Kidney epithelial cell (primary cell): ENCODE data around the gene CHCHD3. TPM values are rescaled to one million over a fixed set of nuclear protein-coding genes. Genes with fewer than 3 reads are reported as not detected.

ENCODE experiments used
- DNase-seq: peaks from one replicate; pipeline ENCODE4 v3.0.0-alpha.2; 2010; ENCODE audit warnings: low read depth
- H3K27me3 ChIP-seq: 2 replicates; pipeline ENCODE4 v1.6.0; 2011; ENCODE audit warnings: low read length; ENCODE audit not compliant: control insufficient read depth, insufficient read depth
- H3K36me3 ChIP-seq: 2 replicates; pipeline ENCODE4 v1.5.1; 2011; ENCODE audit warnings: low read length; ENCODE audit not compliant: control insufficient read depth, insufficient read depth
- H3K4me3 ChIP-seq: 2 replicates; pipeline ENCODE4 v1.5.1; 2011; ENCODE audit warnings: low read depth, mild to moderate bottlenecking, control low read depth, low read length
- CTCF ChIP-seq: IDR thresholded peaks from 2 replicates; pipeline ENCODE4 v1.5.1; 2011; ENCODE audit warnings: mild to moderate bottlenecking, moderate library complexity, low read length, control low read depth, inconsistent platforms; ENCODE audit not compliant: insufficient read depth, poor library complexity, severe bottlenecking
- total RNA-seq: library from RNA; depleted of rRNA; stranded (reverse); fragments of >200 nt; gene quantifications from 2 replicates; pipeline ENCODE4 v1.2.3, GENCODE V29; 2015

The CHCHD3 gene
- total RNA-seq, 1 donor from 2014 or later, result 119 TPM

DNA sequence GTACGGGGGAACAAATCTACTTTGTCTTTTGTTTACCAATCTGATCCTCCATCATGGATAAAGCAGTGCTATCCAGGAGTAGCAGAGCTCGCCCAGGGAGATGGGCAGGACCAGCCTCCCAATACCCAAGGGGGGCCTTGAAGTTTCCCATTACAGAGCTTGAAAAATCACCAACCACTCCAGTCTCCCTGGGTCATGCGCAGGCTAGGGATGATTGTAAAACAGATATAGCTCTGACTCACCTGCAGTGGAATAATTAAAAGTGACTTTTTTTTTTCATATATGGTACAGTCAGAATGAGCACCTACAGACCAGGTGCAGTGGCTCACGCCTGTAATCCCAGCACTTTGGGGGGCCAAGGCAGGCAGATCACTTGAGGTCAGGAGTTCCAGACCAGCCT is 301.1 kb downstream of the CHCHD3 start:
- DNase-seq, result no peak
- Histone ChIP-seq H3K4me3 (no peak overlapping the region), H3K36me3 (no peaks in the 10 kb centered on the region), H3K27me3 (no peaks in the 10 kb centered on the region)
- no peak for TF ChIP-seq CTCF

DNA sequence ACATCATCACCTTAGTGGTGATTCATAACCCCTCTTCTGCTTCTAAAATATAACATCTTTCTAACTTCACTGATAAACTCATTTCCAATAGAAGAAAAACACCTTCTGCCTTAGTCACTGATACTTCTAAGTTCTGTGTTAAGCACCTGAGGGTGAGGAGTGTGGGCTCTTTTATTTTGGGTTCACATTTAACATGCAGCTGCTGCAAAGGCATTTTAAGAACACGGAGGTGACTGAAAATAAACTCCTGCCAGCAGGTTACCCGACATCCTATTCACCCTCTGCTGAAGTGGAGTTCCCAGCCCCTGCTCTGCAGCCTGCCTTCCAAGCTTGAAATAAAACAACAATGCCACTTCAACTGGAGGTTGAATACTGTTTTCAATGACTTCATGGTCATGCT is 302.7 kb downstream of the CHCHD3 start:
- no peaks in the 10 kb centered on the region for H3K36me3 ChIP-seq
- no peak for TF ChIP-seq CTCF
- DNase-seq, result no peak
- no peaks in the 10 kb centered on the region for H3K27me3 ChIP-seq
- H3K4me3 ChIP-seq, result no peak overlapping the region

DNA sequence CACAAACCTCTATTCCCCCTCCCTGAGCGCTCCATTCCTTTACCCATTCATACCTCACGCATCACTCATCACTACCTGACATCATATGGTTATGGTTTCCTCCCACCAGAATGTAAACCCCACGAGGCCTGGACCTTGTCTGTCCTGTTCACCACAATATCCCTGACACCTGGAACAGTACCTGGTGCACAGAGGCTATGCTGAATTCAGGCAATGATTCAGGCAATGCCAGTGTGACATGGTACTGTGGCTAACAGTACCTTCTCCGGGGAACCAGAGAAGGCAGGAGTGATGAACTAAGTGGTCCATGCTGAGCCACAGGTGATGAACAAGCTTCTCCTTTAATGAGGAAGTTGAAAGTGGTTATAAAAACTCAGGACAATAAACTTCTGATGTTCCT is 303.1 kb downstream of the CHCHD3 start:
- TF ChIP-seq CTCF, result no peak
- Histone ChIP-seq H3K27me3 (no peaks in the 10 kb centered on the region), H3K4me3 (no peak overlapping the region), H3K36me3 (no peaks in the 10 kb centered on the region)
- DNase-seq, result no peak

GRCh38 chr7:132777956-132778355 is 303.9 kb downstream of the CHCHD3 start:
- no peak for DNase-seq
- Histone ChIP-seq H3K27me3 (no peaks in the 10 kb centered on the region), H3K36me3 (no peaks in the 10 kb centered on the region), H3K4me3 (no peak overlapping the region)
- TF ChIP-seq CTCF, result no peak

- DNase-seq, result no peak
- Histone ChIP-seq H3K27me3 (no peaks in the 10 kb centered on the region), H3K4me3 (no peak overlapping the region), H3K36me3 (no peaks in the 10 kb centered on the region)
- no peak for TF ChIP-seq CTCF
Measured at GRCh38 chr7:132777414-132777813, 304.5 kb downstream of the CHCHD3 start.

DNA sequence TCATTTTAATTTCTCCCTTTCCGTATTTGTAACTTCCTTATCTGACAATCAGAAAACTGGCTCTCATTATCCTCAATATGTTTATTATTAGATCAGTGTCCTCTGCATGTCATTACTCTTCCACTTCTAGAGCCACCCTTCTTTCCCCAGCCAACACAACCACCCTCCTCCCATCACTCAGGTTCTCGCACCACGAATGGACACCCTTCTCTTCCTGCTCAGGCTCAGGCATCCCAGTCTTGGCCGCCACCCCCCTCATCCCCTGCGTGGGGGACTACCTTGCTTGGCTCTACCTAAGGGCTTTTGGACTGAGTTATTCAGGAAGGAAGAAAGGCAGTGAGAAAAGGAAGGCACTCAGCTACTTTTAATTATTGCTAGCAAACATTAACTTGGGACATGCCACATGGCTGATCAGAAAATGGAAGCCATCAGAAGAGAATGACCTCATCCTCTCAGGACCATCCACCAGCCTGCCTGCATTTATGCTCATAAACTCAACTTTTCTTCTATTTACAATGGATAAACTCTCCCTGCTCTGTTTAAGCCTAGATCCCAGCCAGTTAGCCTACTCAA is 305.8 kb downstream of the CHCHD3 start:
- Histone ChIP-seq H3K27me3 (no peaks in the 10 kb centered on the region), H3K4me3 (no peak overlapping the region), H3K36me3 (no peaks in the 10 kb centered on the region)
- TF ChIP-seq CTCF, result no peak
- no peak for DNase-seq
